ENCODE data around the gene ACBD6.

The ACBD6 gene

DNA sequence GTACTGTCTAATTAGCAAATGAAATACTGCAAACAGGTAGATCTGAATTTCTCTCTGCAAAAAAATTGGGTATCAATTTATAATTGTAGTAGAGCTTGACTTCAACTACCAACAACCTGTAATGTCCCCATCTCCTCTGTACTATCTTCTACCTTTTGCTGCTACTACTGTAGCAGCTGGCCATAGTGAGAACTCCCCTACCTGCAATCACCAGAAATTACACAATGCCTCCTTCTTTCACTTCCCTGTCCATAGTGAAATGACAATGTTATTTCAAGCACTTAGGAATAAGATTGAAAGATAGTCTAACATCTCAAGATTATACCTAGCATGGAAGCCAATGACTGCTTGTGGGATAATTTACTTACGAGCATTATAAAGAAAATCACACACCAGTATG is 100.4 kb downstream of the ACBD6 start:
- Histone ChIP-seq H3K27me3 (ENCODE audit: control insufficient read depth, insufficient read depth, low read length) (no peaks in the 10 kb centered on the region), H3K9ac (ENCODE audit: low read depth, low read length) (no peak overlapping the region), H3K4me1 (ENCODE audit: control insufficient read depth, insufficient read depth, low read length) (no peaks in the 10 kb centered on the region), H3K9me3 (ENCODE audit: control insufficient read depth, insufficient read depth, low read length) (no peaks in the 10 kb centered on the region), H3K36me3 (ENCODE audit: control insufficient read depth, insufficient read depth, low read length) (no peaks in the 10 kb centered on the region), H3K4me3 (ENCODE audit: low read depth, low read length) (no peak overlapping the region)

DNA sequence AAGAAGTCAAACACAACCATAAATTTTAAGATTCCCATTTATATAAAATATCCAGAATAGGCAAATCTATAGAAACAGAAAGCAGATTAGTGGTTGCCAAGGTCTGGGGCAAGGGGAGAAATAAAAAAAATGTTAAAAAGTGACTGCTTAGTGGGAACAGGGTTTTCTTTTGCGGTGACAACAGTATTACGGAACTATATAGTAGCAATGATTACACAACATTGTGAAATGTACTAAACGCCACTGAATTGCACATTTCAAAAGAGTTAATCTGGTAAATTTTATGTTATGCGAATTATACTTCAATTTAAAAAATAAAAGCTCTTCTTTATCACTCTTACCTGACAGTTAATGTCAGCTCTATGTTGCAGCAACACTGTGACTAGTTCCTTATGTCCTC is 105.2 kb downstream of the ACBD6 start:
- no peaks in the 10 kb centered on the region for H3K36me3 ChIP-seq (ENCODE audit: control insufficient read depth, insufficient read depth, low read length)
- H3K4me3 ChIP-seq (ENCODE audit: low read depth, low read length), result no peak overlapping the region
- no peaks in the 10 kb centered on the region for H3K9me3 ChIP-seq (ENCODE audit: control insufficient read depth, insufficient read depth, low read length)
- H3K9ac ChIP-seq (ENCODE audit: low read depth, low read length), result no peak overlapping the region
- no peaks in the 10 kb centered on the region for H3K4me1 ChIP-seq (ENCODE audit: control insufficient read depth, insufficient read depth, low read length)
- H3K27me3 ChIP-seq (ENCODE audit: control insufficient read depth, insufficient read depth, low read length), result no peaks in the 10 kb centered on the region

DNA sequence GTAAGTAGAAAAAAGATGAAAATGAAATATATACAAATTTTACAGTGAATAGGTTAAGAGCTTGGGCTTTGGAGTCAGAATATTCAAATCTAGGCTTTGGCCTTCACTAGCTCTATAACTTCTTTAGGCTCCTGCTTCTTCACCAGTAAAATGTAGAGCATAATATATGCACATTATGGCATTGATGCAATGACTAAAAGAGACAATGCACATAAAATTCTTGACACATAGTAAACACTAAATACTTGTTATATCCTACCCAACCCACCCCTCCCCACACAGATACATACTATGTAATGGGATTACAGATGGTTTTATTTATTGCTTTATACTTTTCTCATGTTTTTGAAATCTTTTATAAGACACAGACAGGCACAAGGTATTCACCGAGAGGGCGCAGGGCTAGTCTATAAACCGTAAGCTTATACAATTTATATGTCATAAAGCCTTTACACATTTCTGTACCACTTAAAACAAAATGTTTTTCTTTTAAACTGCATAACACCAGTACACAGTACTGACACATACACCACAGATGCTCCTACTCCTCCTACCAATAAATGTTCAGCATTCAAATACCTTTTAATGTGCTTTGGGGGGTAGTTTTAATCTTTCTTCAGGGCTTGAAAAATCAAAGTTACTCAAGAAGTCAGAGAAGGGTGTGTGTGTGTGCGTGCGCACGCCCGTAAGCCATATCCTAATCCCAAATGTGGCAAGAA is 109.8 kb downstream of the ACBD6 start:
- Histone ChIP-seq H3K4me3 (ENCODE audit: low read depth, low read length) (no peak overlapping the region), H3K27me3 (ENCODE audit: control insufficient read depth, insufficient read depth, low read length) (no peaks in the 10 kb centered on the region), H3K4me1 (ENCODE audit: control insufficient read depth, insufficient read depth, low read length) (no peaks in the 10 kb centered on the region), H3K9me3 (ENCODE audit: control insufficient read depth, insufficient read depth, low read length) (no peaks in the 10 kb centered on the region), H3K9ac (ENCODE audit: low read depth, low read length) (no peak overlapping the region), H3K36me3 (ENCODE audit: control insufficient read depth, insufficient read depth, low read length) (no peaks in the 10 kb centered on the region)

DNA sequence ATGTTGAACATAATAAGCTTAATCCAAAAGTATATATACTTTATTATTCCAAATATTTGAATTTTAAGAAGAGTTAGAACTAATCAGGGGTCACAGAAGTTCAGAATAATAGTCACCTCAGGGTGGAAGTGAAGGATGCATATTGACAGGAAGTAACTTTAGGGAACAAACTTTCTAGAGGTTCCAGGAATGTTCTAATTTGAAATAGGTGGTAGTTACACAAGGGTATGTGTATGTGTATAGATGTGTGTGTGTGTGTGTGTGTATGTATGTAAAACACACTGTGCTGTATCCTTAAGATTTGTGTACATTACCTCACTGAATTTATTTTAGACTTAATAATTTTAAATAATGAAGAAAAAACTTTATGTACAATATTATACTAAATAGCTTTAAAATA is 110.4 kb downstream of the ACBD6 start:
- H3K9me3 ChIP-seq (ENCODE audit: control insufficient read depth, insufficient read depth, low read length), result no peaks in the 10 kb centered on the region
- peaks cover 2% of the 10 kb centered on the region for H3K36me3 ChIP-seq (ENCODE audit: control insufficient read depth, insufficient read depth, low read length)
- no peaks in the 10 kb centered on the region for H3K27me3 ChIP-seq (ENCODE audit: control insufficient read depth, insufficient read depth, low read length)
- no peak overlapping the region for H3K4me3 ChIP-seq (ENCODE audit: low read depth, low read length)
- no peaks in the 10 kb centered on the region for H3K4me1 ChIP-seq (ENCODE audit: control insufficient read depth, insufficient read depth, low read length)
- no peak overlapping the region for H3K9ac ChIP-seq (ENCODE audit: low read depth, low read length)

DNA sequence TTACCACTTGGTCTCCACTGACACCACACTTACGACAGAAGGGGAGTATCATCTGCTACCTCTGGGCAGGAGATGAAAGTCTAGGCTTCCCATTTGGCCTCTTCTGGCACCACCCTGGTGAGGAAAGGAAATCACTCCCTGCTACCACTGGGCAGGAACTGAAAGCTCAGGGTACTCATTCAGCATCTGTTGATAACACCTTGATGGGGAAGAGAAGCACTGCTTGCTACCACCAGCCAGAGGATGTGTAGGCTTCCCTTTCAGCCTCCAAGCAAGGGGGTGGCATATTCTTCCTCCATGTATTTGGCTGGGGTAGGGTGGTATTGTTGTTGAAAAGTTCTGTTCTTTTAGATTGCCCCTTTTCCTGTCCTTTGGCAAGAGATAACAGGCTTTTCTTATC is 115.0 kb downstream of the ACBD6 start:
- H3K4me3 ChIP-seq (ENCODE audit: low read depth, low read length), result no peak overlapping the region
- H3K4me1 ChIP-seq (ENCODE audit: control insufficient read depth, insufficient read depth, low read length), result no peaks in the 10 kb centered on the region
- H3K9me3 ChIP-seq (ENCODE audit: control insufficient read depth, insufficient read depth, low read length), result no peaks in the 10 kb centered on the region
- H3K9ac ChIP-seq (ENCODE audit: low read depth, low read length), result no peak overlapping the region
- H3K36me3 ChIP-seq (ENCODE audit: control insufficient read depth, insufficient read depth, low read length), result peaks cover 2% of the 10 kb centered on the region
- no peaks in the 10 kb centered on the region for H3K27me3 ChIP-seq (ENCODE audit: control insufficient read depth, insufficient read depth, low read length)

DNA sequence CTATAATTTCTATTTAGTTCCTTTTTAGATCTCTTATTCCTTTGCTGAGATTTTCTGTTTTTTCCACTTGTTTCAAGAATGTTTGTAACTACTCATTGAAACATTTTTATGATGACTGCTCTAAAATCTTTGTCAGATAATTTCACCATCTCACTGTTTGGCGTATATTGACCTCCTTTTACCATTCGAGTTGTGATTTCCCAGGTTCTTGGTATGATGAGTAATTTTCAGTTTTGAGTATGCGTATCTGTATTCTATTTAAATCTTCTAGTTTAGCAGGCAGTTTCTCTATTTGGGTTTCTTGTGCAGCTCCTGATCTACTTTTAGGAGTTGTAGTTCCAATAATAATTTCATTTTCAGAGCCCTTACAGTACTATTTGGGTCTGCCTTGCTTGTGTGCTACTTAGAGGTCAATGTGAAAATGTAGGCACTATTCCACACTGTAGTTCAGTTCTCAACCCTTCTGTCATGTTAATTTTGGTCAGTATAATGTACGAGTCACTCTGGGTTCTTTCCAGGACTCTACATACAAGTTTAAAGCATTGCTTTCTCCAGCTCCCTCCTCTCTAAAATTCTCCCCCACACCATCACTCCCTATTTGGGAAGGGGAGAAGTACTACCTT is 115.5 kb downstream of the ACBD6 start:
- H3K4me1 ChIP-seq (ENCODE audit: control insufficient read depth, insufficient read depth, low read length), result no peaks in the 10 kb centered on the region
- no peak overlapping the region for H3K9ac ChIP-seq (ENCODE audit: low read depth, low read length)
- no peaks in the 10 kb centered on the region for H3K27me3 ChIP-seq (ENCODE audit: control insufficient read depth, insufficient read depth, low read length)
- H3K9me3 ChIP-seq (ENCODE audit: control insufficient read depth, insufficient read depth, low read length), result no peaks in the 10 kb centered on the region
- peaks cover 2% of the 10 kb centered on the region for H3K36me3 ChIP-seq (ENCODE audit: control insufficient read depth, insufficient read depth, low read length)
- no peak overlapping the region for H3K4me3 ChIP-seq (ENCODE audit: low read depth, low read length)

DNA sequence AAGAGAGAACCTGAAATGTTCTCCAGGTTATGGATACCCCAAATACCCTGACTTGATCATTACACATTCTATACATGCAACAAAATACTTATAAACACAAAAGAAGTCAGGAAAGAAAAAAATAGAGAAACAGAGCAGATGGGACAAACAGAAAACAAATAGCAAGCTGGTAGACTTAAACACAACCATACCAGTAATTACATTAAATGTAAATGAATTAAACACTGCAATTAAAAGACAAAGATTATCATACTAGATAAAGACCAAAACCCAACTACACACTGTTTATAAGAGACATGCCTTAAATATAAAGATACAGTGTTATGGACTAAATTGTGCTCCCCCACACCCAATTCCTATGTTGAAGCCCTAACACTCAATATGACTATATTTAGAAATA is 117.2 kb downstream of the ACBD6 start:
- Histone ChIP-seq H3K27me3 (ENCODE audit: control insufficient read depth, insufficient read depth, low read length) (no peaks in the 10 kb centered on the region), H3K9ac (ENCODE audit: low read depth, low read length) (no peak overlapping the region), H3K9me3 (ENCODE audit: control insufficient read depth, insufficient read depth, low read length) (no peaks in the 10 kb centered on the region), H3K4me1 (ENCODE audit: control insufficient read depth, insufficient read depth, low read length) (no peaks in the 10 kb centered on the region), H3K36me3 (ENCODE audit: control insufficient read depth, insufficient read depth, low read length) (peaks cover 2% of the 10 kb centered on the region), H3K4me3 (ENCODE audit: low read depth, low read length) (no peak overlapping the region)

DNA sequence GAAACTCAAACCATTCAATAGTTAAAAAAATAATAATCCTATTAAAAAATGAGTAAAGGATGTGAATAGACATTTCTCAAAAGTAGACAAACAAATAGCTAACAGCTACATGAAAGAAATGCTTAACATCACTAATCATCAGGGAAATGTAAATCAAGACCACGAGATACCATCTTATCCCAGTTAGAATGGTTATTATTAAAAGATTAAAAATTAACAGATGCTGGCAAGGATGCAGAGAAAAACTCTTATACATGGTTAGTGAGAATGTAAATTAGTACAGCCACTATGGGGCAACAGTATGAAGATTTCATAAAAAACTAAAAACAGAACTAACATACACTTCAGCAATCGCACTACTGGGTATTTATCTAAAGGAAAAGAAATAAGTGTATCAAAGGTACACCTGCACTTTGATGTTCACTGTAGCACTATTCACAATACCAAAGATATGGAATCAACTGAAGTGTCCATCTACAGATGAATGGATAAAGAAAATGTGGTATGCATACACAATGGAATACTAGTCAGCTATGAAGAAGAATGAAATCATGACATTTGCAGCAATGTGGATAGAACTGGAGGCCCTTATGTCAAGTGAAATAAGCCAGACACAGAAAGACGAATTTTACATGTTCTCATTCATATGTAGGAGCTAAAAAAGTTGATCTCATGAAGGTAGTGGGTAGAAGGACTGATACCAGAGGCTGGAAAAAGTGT is 117.9 kb downstream of the ACBD6 start:
- no peak overlapping the region for H3K4me3 ChIP-seq (ENCODE audit: low read depth, low read length)
- no peaks in the 10 kb centered on the region for H3K9me3 ChIP-seq (ENCODE audit: control insufficient read depth, insufficient read depth, low read length)
- peaks cover 2% of the 10 kb centered on the region for H3K36me3 ChIP-seq (ENCODE audit: control insufficient read depth, insufficient read depth, low read length)
- H3K9ac ChIP-seq (ENCODE audit: low read depth, low read length), result no peak overlapping the region
- no peaks in the 10 kb centered on the region for H3K27me3 ChIP-seq (ENCODE audit: control insufficient read depth, insufficient read depth, low read length)
- H3K4me1 ChIP-seq (ENCODE audit: control insufficient read depth, insufficient read depth, low read length), result no peaks in the 10 kb centered on the region

DNA sequence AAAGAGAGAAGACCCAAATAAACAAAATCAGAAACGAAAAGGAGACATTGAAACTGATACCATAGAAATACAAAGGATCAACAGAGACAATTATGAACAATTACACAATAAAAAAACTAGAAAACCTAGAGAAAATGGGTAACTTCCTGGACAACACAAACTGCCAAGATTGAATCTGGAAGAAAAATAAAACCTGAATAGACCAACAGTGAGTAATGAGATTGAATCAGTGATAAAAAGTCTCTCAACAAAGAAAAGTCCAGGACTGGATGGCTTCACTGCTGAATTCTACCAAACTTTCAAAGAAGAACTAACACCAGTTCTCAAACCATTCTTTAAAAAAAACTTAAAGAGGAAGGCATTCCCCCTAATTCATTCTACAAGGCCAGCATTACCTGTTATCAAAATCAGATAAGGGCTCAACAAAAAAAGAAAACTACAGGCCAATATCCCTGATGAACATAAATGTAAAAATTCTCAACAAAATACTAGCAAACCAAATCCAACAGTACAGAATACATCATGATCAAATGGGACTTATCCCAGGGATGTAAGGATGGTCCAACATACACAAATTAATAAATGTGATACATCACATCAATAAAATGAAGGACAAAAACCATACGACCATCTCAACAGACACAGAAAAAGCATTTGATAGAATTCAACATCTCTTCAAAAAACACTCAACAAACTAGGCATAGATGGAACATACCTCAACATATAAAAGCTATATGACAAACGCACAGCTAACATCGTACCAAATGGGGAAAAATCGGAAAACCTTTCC is 119.9 kb downstream of the ACBD6 start:
- peaks cover 2% of the 10 kb centered on the region for H3K36me3 ChIP-seq (ENCODE audit: control insufficient read depth, insufficient read depth, low read length)
- H3K9ac ChIP-seq (ENCODE audit: low read depth, low read length), result no peak overlapping the region
- no peaks in the 10 kb centered on the region for H3K4me1 ChIP-seq (ENCODE audit: control insufficient read depth, insufficient read depth, low read length)
- no peak overlapping the region for H3K4me3 ChIP-seq (ENCODE audit: low read depth, low read length)
- H3K27me3 ChIP-seq (ENCODE audit: control insufficient read depth, insufficient read depth, low read length), result no peaks in the 10 kb centered on the region
- H3K9me3 ChIP-seq (ENCODE audit: control insufficient read depth, insufficient read depth, low read length), result no peaks in the 10 kb centered on the region

DNA sequence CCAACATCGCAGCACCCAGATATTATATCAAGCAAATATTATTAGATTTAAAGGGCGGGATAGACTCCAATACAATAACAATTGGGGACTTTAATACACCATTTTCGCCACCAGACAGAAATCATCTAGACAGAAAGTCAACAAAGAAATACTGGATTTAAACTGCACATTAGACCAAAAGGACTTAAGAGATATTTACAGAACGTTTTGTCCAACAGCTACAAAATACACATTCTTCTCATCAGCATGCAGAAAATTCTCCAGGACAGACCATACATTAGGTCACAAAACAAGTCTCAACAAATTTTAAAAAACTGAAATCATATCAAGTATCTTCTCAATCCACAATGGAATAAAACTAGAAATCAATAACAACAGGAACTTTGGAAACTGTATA is 121.2 kb downstream of the ACBD6 start:
- Histone ChIP-seq H3K9me3 (ENCODE audit: control insufficient read depth, insufficient read depth, low read length) (no peaks in the 10 kb centered on the region), H3K27me3 (ENCODE audit: control insufficient read depth, insufficient read depth, low read length) (no peaks in the 10 kb centered on the region), H3K4me3 (ENCODE audit: low read depth, low read length) (no peak overlapping the region), H3K9ac (ENCODE audit: low read depth, low read length) (no peak overlapping the region), H3K36me3 (ENCODE audit: control insufficient read depth, insufficient read depth, low read length) (no peaks in the 10 kb centered on the region), H3K4me1 (ENCODE audit: control insufficient read depth, insufficient read depth, low read length) (no peaks in the 10 kb centered on the region)

DNA sequence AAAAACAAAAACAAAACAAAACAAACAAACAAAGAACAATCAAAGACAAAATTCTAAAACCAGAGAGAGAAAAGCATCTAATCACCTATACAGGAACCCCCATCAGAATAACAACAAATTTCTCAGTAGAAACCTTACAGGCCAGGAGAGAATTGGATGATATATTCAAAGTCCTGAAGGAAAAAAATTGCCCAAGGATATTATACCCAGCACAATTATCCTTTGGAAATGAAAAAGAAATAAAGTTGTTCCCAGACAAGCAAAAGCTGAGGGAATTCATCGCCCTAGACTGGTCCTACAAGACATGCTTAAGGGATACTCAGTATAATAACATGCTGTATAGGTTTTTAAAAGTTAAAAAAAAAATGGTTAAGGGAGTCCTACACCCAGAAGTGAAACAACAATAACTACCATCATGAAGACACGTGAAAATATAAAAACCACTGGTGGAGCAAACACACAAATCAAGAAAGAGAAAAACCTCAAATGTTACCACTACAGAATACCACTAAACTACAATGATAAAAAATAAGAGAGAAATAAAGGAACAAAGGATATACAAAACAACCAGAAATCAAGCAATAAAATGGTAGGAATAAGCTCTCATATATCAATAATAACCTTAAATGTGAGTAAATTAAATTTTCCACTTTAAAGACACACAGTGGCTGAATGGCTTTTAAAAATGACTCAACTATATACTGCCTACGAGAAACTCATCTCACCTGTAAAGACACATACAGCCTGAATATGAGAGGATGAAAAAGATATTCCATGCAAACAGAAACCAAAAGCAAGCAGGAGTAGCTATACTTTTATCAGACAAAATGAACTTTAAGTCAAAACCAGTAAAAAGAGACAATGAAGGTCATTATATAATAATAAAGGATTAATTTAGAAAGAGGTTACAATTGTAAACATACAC is 121.9 kb downstream of the ACBD6 start:
- no peaks in the 10 kb centered on the region for H3K9me3 ChIP-seq (ENCODE audit: control insufficient read depth, insufficient read depth, low read length)
- no peak overlapping the region for H3K9ac ChIP-seq (ENCODE audit: low read depth, low read length)
- no peaks in the 10 kb centered on the region for H3K36me3 ChIP-seq (ENCODE audit: control insufficient read depth, insufficient read depth, low read length)
- H3K27me3 ChIP-seq (ENCODE audit: control insufficient read depth, insufficient read depth, low read length), result no peaks in the 10 kb centered on the region
- H3K4me1 ChIP-seq (ENCODE audit: control insufficient read depth, insufficient read depth, low read length), result no peaks in the 10 kb centered on the region
- no peak overlapping the region for H3K4me3 ChIP-seq (ENCODE audit: low read depth, low read length)
